ENCODE results near the gene NR4A2.

DNA sequence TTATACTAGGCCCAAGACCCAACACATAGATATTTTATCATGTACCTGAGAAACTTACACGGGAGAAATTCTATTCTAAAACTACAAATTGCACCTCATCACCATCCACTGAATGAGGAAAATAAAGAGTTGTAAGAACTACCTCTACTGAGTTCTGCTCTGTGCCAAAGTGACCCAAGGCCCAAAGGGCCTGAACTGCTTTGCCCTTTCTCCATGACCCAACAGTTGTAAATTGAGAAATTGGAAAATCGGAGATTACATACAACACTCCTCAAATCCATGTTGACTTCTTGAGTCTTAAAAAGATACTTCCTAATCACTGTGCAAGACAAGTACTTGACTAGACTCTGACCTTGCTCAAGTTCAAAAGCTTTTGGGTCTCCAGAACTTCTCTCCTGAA, 8.8 kb downstream of the NR4A2 start:
- TF ChIP-seq EZH2 (IDR thresholded peaks at IDR 0.05; ENCODE audit: borderline replicate concordance, low read length): no peak
- TF ChIP-seq, protein P1, sequence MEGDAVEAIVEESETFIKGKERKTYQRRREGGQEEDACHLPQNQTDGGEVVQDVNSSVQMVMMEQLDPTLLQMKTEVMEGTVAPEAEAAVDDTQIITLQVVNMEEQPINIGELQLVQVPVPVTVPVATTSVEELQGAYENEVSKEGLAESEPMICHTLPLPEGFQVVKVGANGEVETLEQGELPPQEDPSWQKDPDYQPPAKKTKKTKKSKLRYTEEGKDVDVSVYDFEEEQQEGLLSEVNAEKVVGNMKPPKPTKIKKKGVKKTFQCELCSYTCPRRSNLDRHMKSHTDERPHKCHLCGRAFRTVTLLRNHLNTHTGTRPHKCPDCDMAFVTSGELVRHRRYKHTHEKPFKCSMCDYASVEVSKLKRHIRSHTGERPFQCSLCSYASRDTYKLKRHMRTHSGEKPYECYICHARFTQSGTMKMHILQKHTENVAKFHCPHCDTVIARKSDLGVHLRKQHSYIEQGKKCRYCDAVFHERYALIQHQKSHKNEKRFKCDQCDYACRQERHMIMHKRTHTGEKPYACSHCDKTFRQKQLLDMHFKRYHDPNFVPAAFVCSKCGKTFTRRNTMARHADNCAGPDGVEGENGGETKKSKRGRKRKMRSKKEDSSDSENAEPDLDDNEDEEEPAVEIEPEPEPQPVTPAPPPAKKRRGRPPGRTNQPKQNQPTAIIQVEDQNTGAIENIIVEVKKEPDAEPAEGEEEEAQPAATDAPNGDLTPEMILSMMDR (IDR thresholded peaks at IDR 0.05; ENCODE audit: low read length): no peak
